OCI-LY1 (cell line): ENCODE measurements around the gene NUPR1.

Experiments
- H2AFZ ChIP-seq: fragments of 200-600 bp; sonication (generic), shearing (Covaris generic); 2 replicates; pipeline ENCODE4 v1.6.0; 2014; ENCODE audit warnings: antibody characterized with exemption, mild to moderate bottlenecking, low read length
- H3F3A ChIP-seq: fragments of 200-600 bp; sonication (generic), shearing (Covaris generic); 2 replicates; pipeline ENCODE4 v1.6.0; 2014; ENCODE audit warnings: mild to moderate bottlenecking, antibody characterized with exemption, low read length, moderate library complexity; ENCODE audit not compliant: insufficient read depth
- H3K27ac ChIP-seq: fragments of 200-600 bp; sonication (generic); 2 replicates; pipeline ENCODE4 v1.5.1; 2014; ENCODE audit warnings: low read length, mixed run types, mild to moderate bottlenecking, low read depth; ENCODE audit not compliant: poor library complexity, severe bottlenecking
- H3K27me3 ChIP-seq: fragments of 200-600 bp; sonication (generic); 2 replicates; pipeline ENCODE4 v1.6.0; 2014; ENCODE audit warnings: antibody characterized with exemption, mild to moderate bottlenecking, low read length, moderate library complexity; ENCODE audit not compliant: insufficient read depth
- H3K36me3 ChIP-seq: fragments of 200-600 bp; sonication (generic); 2 replicates; pipeline ENCODE4 v1.6.1; 2014; ENCODE audit warnings: mild to moderate bottlenecking, antibody characterized with exemption, low read length, moderate library complexity, mixed read lengths; ENCODE audit not compliant: insufficient read depth
- H3K4me1 ChIP-seq: fragments of 200-600 bp; sonication (generic); 2 replicates; pipeline ENCODE4 v1.5.1; 2014; ENCODE audit warnings: mild to moderate bottlenecking, low read length, moderate library complexity; ENCODE audit not compliant: insufficient read depth, severe bottlenecking
- H3K4me2 ChIP-seq: fragments of 200-600 bp; sonication (generic), shearing (Covaris generic); 2 replicates; pipeline ENCODE4 v1.6.1; 2014; ENCODE audit warnings: low read length
- H3K4me3 ChIP-seq: fragments of 200-600 bp; sonication (generic); 2 replicates; pipeline ENCODE4 v1.5.1; 2014; ENCODE audit warnings: low read length, low read depth, mild to moderate bottlenecking, mixed read lengths; ENCODE audit not compliant: poor library complexity, severe bottlenecking
- H3K79me2 ChIP-seq: fragments of 200-600 bp; shearing (Covaris generic); 2 replicates; pipeline ENCODE4 v1.6.1; 2016; ENCODE audit warnings: mixed run types, low read length, mixed read lengths; ENCODE audit not compliant: insufficient read depth
- H3K9ac ChIP-seq: fragments of 200-600 bp; sonication (generic), shearing (Covaris generic); 2 replicates; pipeline ENCODE4 v1.6.1; 2014; ENCODE audit warnings: mild to moderate bottlenecking, low read length, mixed read lengths
- H3K9me2 ChIP-seq: fragments of 200-600 bp; sonication (generic), shearing (Covaris generic); 2 replicates; pipeline ENCODE4 v1.6.1; 2014; ENCODE audit warnings: low read depth, mild to moderate bottlenecking, low read length, mixed read lengths
- H3K9me3 ChIP-seq: fragments of 200-600 bp; shearing (Covaris generic); 2 replicates; pipeline ENCODE4 v1.6.1; 2014; ENCODE audit warnings: low read length, mixed read lengths
- H4K20me1 ChIP-seq: fragments of 200-600 bp; sonication (generic), shearing (Covaris generic); 2 replicates; pipeline ENCODE4 v1.6.0; 2016; ENCODE audit warnings: mild to moderate bottlenecking, low read length; ENCODE audit not compliant: insufficient read depth
- CTCF ChIP-seq: fragments of 200-600 bp; sonication (generic), shearing (Covaris generic); IDR thresholded peaks from 2 replicates; pipeline ENCODE4 v1.5.1; 2017; ENCODE audit warnings: mild to moderate bottlenecking, antibody characterized with exemption, low read length, moderate library complexity, mixed read lengths
- EZH2 ChIP-seq: fragments of 200-600 bp; sonication (generic), shearing (Covaris generic); IDR thresholded peaks from 2 replicates; pipeline ENCODE4 v1.8.0; 2017; ENCODE audit warnings: borderline replicate concordance, mixed run types, mild to moderate bottlenecking, antibody characterized with exemption, low read length, moderate library complexity, mixed read lengths

Gene NUPR1

GRCh38 chr16:28499854-28500253 lies 38.9 kb downstream of the NUPR1 start:
- H3K9me2 ChIP-seq: no peaks in the 10 kb centered on the region
- no peaks in the 10 kb centered on the region for H3K27me3 ChIP-seq
- no peak overlapping the region for H3K4me2 ChIP-seq
- no peak overlapping the region for H3K27ac ChIP-seq
- no peak overlapping the region for H2AFZ ChIP-seq
- no peaks in the 10 kb centered on the region for H3K9me3 ChIP-seq
- H3K4me1 ChIP-seq: no peaks in the 10 kb centered on the region
- no peak overlapping the region for H3K9ac ChIP-seq
- H3K79me2 ChIP-seq: no peaks in the 10 kb centered on the region
- no peaks in the 10 kb centered on the region for H3K36me3 ChIP-seq
- no peak overlapping the region for H3K4me3 ChIP-seq
- no peaks in the 10 kb centered on the region for H4K20me1 ChIP-seq
- H3F3A ChIP-seq: no peaks in the 10 kb centered on the region
- no peak for TF ChIP-seq EZH2
- TF ChIP-seq CTCF: no peak

- no peak for TF ChIP-seq CTCF
- H3K4me1 ChIP-seq: peaks cover 9% of the 10 kb centered on the region
- no peaks in the 10 kb centered on the region for H4K20me1 ChIP-seq
- no peak overlapping the region for H3K9ac ChIP-seq
- H3K79me2 ChIP-seq: no peaks in the 10 kb centered on the region
- H3K9me2 ChIP-seq: no peaks in the 10 kb centered on the region
- no peaks in the 10 kb centered on the region for H3F3A ChIP-seq
- H2AFZ ChIP-seq: no peak overlapping the region
- H3K4me2 ChIP-seq: no peak overlapping the region
- H3K4me3 ChIP-seq: no peak overlapping the region
- no peaks in the 10 kb centered on the region for H3K36me3 ChIP-seq
- H3K27me3 ChIP-seq: no peaks in the 10 kb centered on the region
- no peaks in the 10 kb centered on the region for H3K9me3 ChIP-seq
- H3K27ac ChIP-seq: no peak overlapping the region
Measured at GRCh38 chr16:28498666-28499381, 40.0 kb downstream of the NUPR1 start.

GRCh38 chr16:28497861-28498599 lies 40.7 kb downstream of the NUPR1 start:
- no peak overlapping the region for H3K9ac ChIP-seq
- no peak overlapping the region for H2AFZ ChIP-seq
- H3K4me2 ChIP-seq: no peak overlapping the region
- no peak overlapping the region for H3K4me3 ChIP-seq
- no peaks in the 10 kb centered on the region for H3K79me2 ChIP-seq
- peaks cover 17% of the 10 kb centered on the region for H3K4me1 ChIP-seq
- no peaks in the 10 kb centered on the region for H4K20me1 ChIP-seq
- no peaks in the 10 kb centered on the region for H3K27me3 ChIP-seq
- TF ChIP-seq CTCF: no peak
- TF ChIP-seq EZH2: no peak
- no peaks in the 10 kb centered on the region for H3F3A ChIP-seq
- H3K9me2 ChIP-seq: no peaks in the 10 kb centered on the region
- no peaks in the 10 kb centered on the region for H3K36me3 ChIP-seq
- H3K27ac ChIP-seq: no peak overlapping the region
- no peaks in the 10 kb centered on the region for H3K9me3 ChIP-seq
